ENCODE results near the gene UPF2. TPM values are rescaled to one million over a fixed set of nuclear protein-coding genes. Genes with fewer than 3 reads are reported as not detected.
"Not testable (repeated sequence)": the region's sequence is repeated elsewhere in the genome, so short reads cannot be mapped to it uniquely, and the experiment has no call there.

UPF2 gene
- total RNA-seq, 4 donors from 2014 or later: 23.7 to 27.3 (median 24.7) TPM

DNA sequence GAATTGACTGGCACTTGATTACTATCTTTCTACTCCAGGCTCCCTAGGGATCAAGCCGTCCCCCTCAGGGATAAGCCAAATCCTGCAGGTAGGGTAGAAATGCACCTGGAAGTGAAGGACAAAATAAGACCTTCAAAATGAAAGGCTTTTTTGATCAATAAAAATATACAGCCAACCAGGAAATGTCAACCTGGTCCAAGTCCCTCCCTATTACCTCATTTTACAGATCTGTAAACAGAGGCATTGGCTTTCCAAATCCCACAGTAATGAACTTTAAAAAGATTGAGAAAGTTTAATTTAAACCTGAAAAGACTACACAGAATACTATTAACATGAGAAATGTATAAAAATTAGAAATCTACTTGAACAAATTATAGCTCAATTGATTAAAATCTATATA lies 53.7 kb downstream of the UPF2 start:
- H3K36me3 ChIP-seq: peaks cover 0 to 23% (median 0%) of the 10 kb centered on the region in 3 donors
- DNase-seq (ENCODE audit: low spot score in 2 of 2): no peak
- no peaks in the 10 kb centered on the region for H3K27me3 ChIP-seq
- peaks cover 0 to 16% (median 0%) of the 10 kb centered on the region in 4 donors for H3K4me1 ChIP-seq
- H3K4me3 ChIP-seq: no peak overlapping the region
- H3K9me3 ChIP-seq: no peaks in the 10 kb centered on the region
- 93 to 95% methylated on average over 1 of the region's 1 CpG for WGBS, 2 donors
- no peak overlapping the region for H3K27ac ChIP-seq
- TF ChIP-seq, protein P1, sequence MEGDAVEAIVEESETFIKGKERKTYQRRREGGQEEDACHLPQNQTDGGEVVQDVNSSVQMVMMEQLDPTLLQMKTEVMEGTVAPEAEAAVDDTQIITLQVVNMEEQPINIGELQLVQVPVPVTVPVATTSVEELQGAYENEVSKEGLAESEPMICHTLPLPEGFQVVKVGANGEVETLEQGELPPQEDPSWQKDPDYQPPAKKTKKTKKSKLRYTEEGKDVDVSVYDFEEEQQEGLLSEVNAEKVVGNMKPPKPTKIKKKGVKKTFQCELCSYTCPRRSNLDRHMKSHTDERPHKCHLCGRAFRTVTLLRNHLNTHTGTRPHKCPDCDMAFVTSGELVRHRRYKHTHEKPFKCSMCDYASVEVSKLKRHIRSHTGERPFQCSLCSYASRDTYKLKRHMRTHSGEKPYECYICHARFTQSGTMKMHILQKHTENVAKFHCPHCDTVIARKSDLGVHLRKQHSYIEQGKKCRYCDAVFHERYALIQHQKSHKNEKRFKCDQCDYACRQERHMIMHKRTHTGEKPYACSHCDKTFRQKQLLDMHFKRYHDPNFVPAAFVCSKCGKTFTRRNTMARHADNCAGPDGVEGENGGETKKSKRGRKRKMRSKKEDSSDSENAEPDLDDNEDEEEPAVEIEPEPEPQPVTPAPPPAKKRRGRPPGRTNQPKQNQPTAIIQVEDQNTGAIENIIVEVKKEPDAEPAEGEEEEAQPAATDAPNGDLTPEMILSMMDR (IDR thresholded peaks at IDR 0.05): no peak
- TF ChIP-seq POLR2A (IDR thresholded peaks at IDR 0.05) (no peak), EP300 (IDR thresholded peaks at IDR 0.05) (no peak)

- TF ChIP-seq, protein P1 (IDR thresholded peaks at IDR 0.05): peak; percentile 75 to 85 (median 79)
- no peak for TF ChIP-seq EP300 (IDR thresholded peaks at IDR 0.05)
- no peak for TF ChIP-seq POLR2A (IDR thresholded peaks at IDR 0.05)
- peak; percentile 83 to 93 for DNase-seq (ENCODE audit: low spot score in 2 of 2)
- Histone ChIP-seq H3K27ac (no peak overlapping the region), H3K36me3 (peaks cover 0 to 25% (median 0%) of the 10 kb centered on the region in 3 donors), H3K9me3 (no peaks in the 10 kb centered on the region), H3K4me3 (no peak overlapping the region), H3K27me3 (no peaks in the 10 kb centered on the region), H3K4me1 (peaks cover 0 to 12% (median 0%) of the 10 kb centered on the region in 4 donors)
- 36% methylated on average over 7 of the region's 7 CpGs for WGBS, 2 donors
These were observed 55.9 kb downstream of the UPF2 start for GRCh38 chr10:11986593-11987216.

DNA sequence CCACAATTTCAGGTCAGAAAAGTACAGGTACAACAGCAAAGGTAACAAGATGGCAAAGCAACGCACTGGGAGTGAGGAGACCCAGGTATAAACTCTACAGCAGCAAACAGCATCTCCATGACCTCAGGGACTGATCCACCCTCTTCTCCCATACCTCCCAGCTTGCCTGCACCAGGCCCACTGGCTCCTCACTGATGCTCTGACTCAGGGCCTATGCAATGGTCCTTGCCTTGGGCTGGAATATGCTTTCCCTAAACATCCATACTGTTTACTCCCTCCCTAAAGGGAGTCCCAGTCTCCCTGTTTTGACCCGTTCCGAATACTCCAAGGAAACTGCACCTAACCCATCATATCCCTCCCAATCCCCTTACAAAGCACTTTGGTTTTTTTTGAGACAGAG lies 60.4 kb downstream of the UPF2 start:
- WGBS, 2 donors: 95 to 97% methylated on average over 3 of the region's 3 CpGs
- TF ChIP-seq EP300 (IDR thresholded peaks at IDR 0.05) (no peak), POLR2A (IDR thresholded peaks at IDR 0.05) (no peak)
- TF ChIP-seq, protein P1 (IDR thresholded peaks at IDR 0.05): no peak
- no peaks in the 10 kb centered on the region for H3K9me3 ChIP-seq
- H3K27me3 ChIP-seq: no peaks in the 10 kb centered on the region
- no peak overlapping the region for H3K4me3 ChIP-seq
- peaks cover 0 to 12% (median 0%) of the 10 kb centered on the region in 4 donors for H3K4me1 ChIP-seq
- no peak for DNase-seq (ENCODE audit: low spot score in 2 of 2)
- H3K36me3 ChIP-seq: peaks cover 0 to 24% (median 0%) of the 10 kb centered on the region in 3 donors
- H3K27ac ChIP-seq: no peak overlapping the region

DNA sequence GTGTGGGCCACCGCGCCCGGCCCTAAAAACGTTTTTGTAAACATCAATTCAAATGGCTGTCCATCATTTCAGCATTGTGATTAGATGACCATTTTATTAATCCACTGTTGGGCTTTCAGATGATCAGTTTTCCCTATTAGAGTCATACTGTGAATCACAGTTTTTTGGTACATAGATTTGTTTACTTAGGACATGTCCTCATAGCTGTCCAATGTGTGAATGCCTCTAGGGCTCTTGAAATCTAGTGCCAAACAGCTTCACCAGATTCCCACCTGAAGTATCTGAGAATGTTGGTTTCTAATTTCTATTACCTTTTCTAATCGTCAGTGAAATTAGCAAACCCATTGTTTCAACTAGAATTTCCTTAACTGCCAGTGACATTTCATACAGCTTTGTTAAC lies 66.8 kb downstream of the UPF2 start:
- Histone ChIP-seq H3K4me3 (no peak overlapping the region), H3K9me3 (no peaks in the 10 kb centered on the region), H3K27ac (no peak overlapping the region), H3K4me1 (no peaks in the 10 kb centered on the region), H3K36me3 (peaks cover 0 to 53% (median 6%) of the 10 kb centered on the region in 3 donors), H3K27me3 (no peaks in the 10 kb centered on the region)
- no peak for DNase-seq (ENCODE audit: low spot score in 2 of 2)
- WGBS, 2 donors: 90 to 94% methylated on average over 5 of the region's 5 CpGs
- TF ChIP-seq, protein P1 (IDR thresholded peaks at IDR 0.05): no peak
- TF ChIP-seq EP300 (IDR thresholded peaks at IDR 0.05) (no peak), POLR2A (IDR thresholded peaks at IDR 0.05) (no peak)

- DNase-seq (ENCODE audit: low spot score in 2 of 2); H3K4me1 ChIP-seq; H3K4me3 ChIP-seq; H3K27ac ChIP-seq; H3K9me3 ChIP-seq; H3K27me3 ChIP-seq: not testable (repeated sequence)
- WGBS, 2 donors: 95 to 98% methylated on average over 7 of the region's 7 CpGs
- H3K36me3 ChIP-seq: peaks cover 0 to 49% (median 6%) of the 10 kb centered on the region in 3 donors
These were observed 70.1 kb downstream of the UPF2 start for GRCh38 chr10:11972523-11972922.
